GM18517 (cell line): ENCODE results near the gene RRAD.

Experiments
- ATAC-seq: cut with Tn5 transposase; IDR thresholded peaks from one replicate; pipeline ENCODE4 v1.9.1; 2021; ENCODE audit warnings: mild to moderate bottlenecking, moderate library complexity; ENCODE audit not compliant: unreplicated experiment

RRAD gene

DNA sequence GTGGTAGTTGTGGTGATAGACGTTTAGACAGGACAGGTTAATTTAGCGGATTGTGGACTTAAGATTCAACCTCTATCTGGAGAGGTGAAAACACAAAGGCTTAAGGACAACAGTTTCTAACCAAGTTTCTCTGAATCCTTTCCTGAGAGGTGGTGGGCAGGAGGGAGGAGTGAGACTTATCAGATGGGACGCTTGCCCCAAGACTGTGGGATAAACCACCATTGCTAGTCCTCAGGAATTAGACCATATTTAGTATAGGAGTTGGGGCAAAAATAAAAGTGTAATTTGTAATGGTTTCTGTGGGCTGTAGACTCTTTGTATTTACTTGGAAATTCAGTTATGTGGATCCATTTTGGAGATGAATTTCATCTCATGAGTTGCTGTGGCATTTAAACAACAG, 38.4 kb downstream of the RRAD start:
- no peak for ATAC-seq

GRCh38 chr16:66886321-66886720, 39.0 kb downstream of the RRAD start:
- ATAC-seq = no peak

GRCh38 chr16:66885491-66885890, 39.8 kb downstream of the RRAD start:
- ATAC-seq = no peak

- no peak for ATAC-seq
These were observed 42.6 kb downstream of the RRAD start for GRCh38 chr16:66882702-66883101.

GRCh38 chr16:66881964-66882508, 43.3 kb downstream of the RRAD start:
- no peak for ATAC-seq

GRCh38 chr16:66881560-66881959, 43.8 kb downstream of the RRAD start:
- no peak for ATAC-seq

DNA sequence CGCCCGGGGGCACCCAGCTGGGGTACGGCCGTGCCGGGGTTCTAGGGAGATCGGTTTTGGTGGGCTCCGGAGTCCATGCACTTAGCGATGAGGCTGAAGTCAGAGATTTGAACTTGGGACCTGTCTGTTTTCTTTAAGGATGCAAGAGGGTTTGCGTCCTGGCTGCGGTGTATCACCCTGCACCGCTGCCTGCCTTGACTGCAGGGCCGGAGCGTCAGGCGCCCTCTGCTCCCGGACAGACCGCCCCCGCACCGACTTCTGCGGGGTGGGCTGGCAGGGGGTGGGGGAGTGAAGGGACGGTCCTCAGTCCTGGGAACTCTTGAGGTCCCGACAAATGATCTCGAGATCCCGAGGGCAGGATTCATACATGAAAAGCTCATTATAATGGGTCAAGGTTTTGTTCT, 44.3 kb downstream of the RRAD start:
- peak; percentile 1 for ATAC-seq

GRCh38 chr16:66880288-66881013, 44.9 kb downstream of the RRAD start, which contains the start of gene PDP2:
Gene PDP2 (plus strand): TSS chr16:66880515. CDS start chr16:66884285, 3,770 bp downstream.
- ATAC-seq = peak; percentile 88

DNA sequence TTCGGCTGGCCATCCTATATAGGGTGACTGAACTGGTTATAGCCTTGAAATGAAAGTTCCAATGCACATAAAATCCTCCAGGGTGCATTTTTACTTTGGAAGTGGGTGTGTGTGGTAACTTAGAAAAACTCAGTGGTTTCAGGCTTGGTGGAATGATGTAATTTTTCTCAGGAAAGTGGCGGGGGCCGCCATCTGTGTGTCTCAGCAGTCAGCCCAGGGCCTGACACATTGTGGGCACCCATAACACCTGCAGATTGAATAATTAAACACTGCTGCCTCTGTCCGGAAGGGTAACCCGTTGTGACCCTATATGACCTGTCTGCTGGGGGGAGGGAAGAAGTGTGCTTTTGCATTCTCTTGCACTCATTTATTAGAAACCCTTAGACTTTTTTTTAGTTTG, 47.3 kb downstream of the RRAD start:
- peak; percentile 37 for ATAC-seq

GRCh38 chr16:66874079-66874775, 51.1 kb downstream of the RRAD start:
- no peak for ATAC-seq

GRCh38 chr16:66873685-66874055, 51.7 kb downstream of the RRAD start:
- ATAC-seq = no peak

- peak; percentile 85 for ATAC-seq
These were observed 52.2 kb downstream of the RRAD start for GRCh38 chr16:66872943-66873684.

GRCh38 chr16:66872559-66872942, 52.8 kb downstream of the RRAD start:
- ATAC-seq = no peak

DNA sequence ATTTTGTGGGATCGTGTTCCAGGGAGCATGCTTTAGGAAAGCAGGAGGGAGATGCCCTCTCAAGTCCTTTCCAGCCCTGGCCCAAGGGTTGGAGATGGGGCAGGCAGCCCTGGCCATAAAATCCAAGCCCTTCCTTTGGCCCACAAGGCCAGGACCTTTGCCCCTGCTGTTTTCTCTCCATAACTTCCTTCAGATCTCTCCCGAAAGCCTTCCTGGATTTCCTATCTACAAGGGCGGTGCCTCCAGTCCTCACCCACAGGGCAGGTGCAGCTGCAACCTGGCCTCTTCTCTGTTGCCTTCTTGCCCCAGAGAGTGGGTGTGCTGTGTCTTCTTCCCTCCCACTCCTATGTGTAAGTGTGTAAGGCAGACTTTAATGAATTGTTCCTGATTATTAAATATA, 53.5 kb downstream of the RRAD start:
- no peak for ATAC-seq
